Measurements from ENCODE around the gene CD9. TPM values are rescaled to one million over a fixed set of nuclear protein-coding genes. Genes with fewer than 3 reads are reported as not detected.

CD9 gene
- total and polyA plus RNA-seq, 5 experiments from 2014 or later, result 7.9 to 43.4 (median 23.4) TPM

DNA sequence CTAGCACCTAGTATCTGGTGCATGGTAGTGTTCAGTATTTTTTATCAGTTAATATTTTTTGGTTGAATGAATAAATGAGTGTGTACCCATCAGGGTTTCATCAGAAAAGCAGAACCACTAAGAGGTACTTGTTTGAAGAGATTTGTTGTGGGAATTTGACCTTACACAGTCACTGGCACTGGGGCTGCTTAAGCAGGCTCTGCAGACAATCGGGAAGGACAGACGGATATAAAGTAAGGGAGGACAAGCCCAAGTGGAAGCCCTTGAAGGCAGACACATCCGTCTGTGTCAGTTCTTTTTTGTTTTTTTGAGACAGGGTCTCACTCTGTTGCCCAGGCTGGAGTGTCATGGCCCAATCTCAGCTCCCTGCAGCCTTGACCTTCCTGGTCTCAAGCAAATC lies 38.7 kb downstream of the CD9 start:
- Mint-ChIP-seq H3K9me3 (no peaks in the 10 kb centered on the region), H3K27ac (no peak overlapping the region), H3K4me3 (no peak overlapping the region), H3K4me1 (peaks cover 0 to 3% (median 1%) of the 10 kb centered on the region in 4 donors), H3K36me3 (no peaks in the 10 kb centered on the region), H3K27me3 (peaks cover 0 to 4% (median 0%) of the 10 kb centered on the region in 5 donors)
- ATAC-seq, result no peak
- no peak for DNase-seq
- POLR2A ChIA-PET, result no interaction called here

DNA sequence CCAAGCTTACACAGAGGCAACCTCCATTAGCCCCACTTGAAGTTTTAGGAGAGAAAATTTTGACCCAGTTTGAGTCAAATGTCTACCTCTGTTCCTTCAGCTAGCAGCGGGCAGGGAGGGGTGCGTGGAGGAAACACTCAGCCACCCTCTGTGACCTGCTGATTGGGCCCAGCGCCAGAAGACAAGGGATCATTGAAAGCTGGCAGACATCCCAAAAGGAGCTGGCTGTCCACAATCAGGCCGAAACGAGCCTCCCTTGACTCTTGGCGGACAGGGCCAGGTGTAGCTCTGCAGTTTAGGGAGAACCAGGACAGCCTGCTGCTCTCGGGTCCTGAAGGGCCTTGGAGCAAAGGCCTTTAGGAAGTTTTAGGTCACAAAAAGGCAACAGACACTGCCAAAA lies 41.3 kb downstream of the CD9 start:
- H3K9me3 Mint-ChIP-seq, result peaks cover 0 to 7% (median 0%) of the 10 kb centered on the region in 9 donors
- H3K36me3 Mint-ChIP-seq, result no peaks in the 10 kb centered on the region
- POLR2A ChIA-PET, result interaction anchor here (1.7 kb wide), 1 partner anchor 11 kb away, joined by 4 read pairs; no protein-coding TSS in a partner anchor
- no peak for ATAC-seq
- H3K4me3 Mint-ChIP-seq, result no peak overlapping the region
- peaks cover 0 to 2% (median 0%) of the 10 kb centered on the region in 5 donors for H3K27me3 Mint-ChIP-seq
- peak overlapping the region in 1 of 10 donors; percentile 56 for H3K27ac Mint-ChIP-seq
- no peaks in the 10 kb centered on the region for H3K4me1 Mint-ChIP-seq
- peak in 1 of 10 donors; percentile 28 for DNase-seq

DNA sequence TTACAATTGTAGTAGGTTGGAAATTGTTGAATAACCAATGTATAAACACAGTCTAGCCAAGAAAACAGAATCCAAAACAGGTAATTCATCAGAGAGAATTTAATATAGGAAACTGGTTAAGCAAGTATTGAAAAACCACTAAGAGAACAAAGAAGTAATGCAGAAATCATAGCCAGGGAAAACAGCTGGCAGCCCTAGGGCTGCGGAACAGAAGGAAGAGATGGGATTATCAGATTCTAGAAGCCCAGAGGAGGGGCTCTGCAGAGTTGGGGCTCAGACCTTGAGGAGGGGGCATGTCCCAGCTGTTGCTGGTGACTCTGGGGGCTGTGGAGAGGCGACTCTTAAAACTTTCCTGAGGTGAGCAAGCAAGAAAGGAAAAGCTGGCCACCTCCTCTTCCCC lies 49.4 kb downstream of the CD9 start:
- ATAC-seq (no peak), DNase-seq (no peak)
- no peak overlapping the region for H3K27ac Mint-ChIP-seq
- no peaks in the 10 kb centered on the region for H3K4me1 Mint-ChIP-seq
- peaks cover 0 to 7% (median 0%) of the 10 kb centered on the region in 9 donors for H3K9me3 Mint-ChIP-seq
- H3K27me3 Mint-ChIP-seq, result peaks cover 0 to 5% (median 2%) of the 10 kb centered on the region in 5 donors
- no peaks in the 10 kb centered on the region for H3K36me3 Mint-ChIP-seq
- H3K4me3 Mint-ChIP-seq, result no peak overlapping the region
- POLR2A ChIA-PET, result interaction anchor here (0.5 kb wide), 1 partner anchor 193 kb away, joined by 3 read pairs; no protein-coding TSS in a partner anchor

DNA sequence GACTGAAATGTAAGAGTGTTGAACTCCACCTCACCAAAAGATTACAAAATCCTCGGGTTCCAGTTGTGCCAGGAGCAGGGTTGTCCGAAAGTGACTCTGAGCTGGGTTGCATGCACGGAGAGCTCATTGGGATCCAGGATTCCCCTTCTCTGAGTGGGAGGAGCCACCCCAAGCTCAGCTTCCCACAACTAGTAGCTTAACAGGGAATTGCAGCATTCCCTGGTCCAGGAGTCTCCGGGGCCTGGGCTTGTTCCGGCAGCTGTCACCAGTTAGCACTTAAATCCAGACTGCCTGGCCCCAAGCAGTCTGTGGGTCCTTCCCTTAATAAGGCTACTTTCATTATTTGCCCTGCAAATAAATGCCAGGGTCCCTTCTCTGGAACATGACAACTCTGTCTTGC lies 50.1 kb downstream of the CD9 start:
- H3K4me1 Mint-ChIP-seq, result no peaks in the 10 kb centered on the region
- H3K27ac Mint-ChIP-seq, result no peak overlapping the region
- H3K4me3 Mint-ChIP-seq, result no peak overlapping the region
- peaks cover 0 to 5% (median 2%) of the 10 kb centered on the region in 5 donors for H3K27me3 Mint-ChIP-seq
- ATAC-seq, result no peak
- H3K36me3 Mint-ChIP-seq, result no peaks in the 10 kb centered on the region
- peaks cover 0 to 2% (median 0%) of the 10 kb centered on the region in 9 donors for H3K9me3 Mint-ChIP-seq
- no peak for DNase-seq
- POLR2A ChIA-PET, result no interaction called here

DNA sequence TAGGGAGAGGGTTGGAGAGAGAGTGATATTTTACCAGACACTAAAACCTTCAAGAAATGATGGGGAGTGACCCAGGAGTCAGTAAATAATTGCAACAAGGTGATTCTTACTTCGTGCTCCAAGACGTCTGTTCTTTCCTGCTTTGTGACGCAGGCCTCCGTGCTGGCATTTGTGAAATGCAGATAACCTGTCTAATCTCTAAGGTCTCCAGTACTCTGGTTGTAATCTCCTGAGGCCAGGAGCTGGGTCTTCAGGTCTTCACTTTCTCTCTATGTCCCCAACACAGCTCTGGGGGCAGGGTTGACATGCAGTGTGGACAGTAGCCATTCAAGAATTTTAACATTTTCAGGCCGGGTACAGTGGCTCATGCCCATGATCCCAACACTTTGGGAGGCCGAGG lies 53.1 kb downstream of the CD9 start:
- Mint-ChIP-seq H3K4me3 (no peak overlapping the region), H3K36me3 (no peaks in the 10 kb centered on the region), H3K27ac (no peak overlapping the region), H3K4me1 (no peaks in the 10 kb centered on the region), H3K27me3 (peaks cover 0 to 5% (median 2%) of the 10 kb centered on the region in 5 donors), H3K9me3 (peaks cover 0 to 2% (median 0%) of the 10 kb centered on the region in 9 donors)
- DNase-seq (no peak), ATAC-seq (no peak)
- POLR2A ChIA-PET, result interaction anchor here (0.5 kb wide), 1 partner anchor 15 kb away, joined by 9 read pairs; no protein-coding TSS in a partner anchor

DNA sequence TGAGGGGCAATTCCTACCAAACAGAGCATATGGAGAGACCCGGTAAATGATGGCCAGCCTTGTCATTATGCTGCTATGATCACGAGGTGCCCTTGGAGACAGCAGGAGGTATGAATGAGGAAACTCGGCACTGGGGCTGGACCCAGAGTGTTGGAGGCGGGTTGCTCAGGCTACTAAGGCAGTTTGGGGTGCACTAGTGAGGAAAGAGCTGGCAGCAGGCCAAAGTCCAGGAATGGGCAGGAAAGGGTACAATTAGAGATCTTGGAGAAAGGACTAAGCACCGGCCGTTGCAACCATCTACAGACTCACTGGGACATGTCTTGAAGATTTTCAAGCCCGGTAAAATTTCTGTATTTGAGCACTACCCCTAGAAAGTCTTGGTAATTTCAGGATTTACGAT lies 54.3 kb downstream of the CD9 start:
- ATAC-seq (no peak), DNase-seq (no peak)
- H3K4me1 Mint-ChIP-seq, result no peaks in the 10 kb centered on the region
- POLR2A ChIA-PET, result no interaction called here
- no peaks in the 10 kb centered on the region for H3K36me3 Mint-ChIP-seq
- peaks cover 0 to 2% (median 0%) of the 10 kb centered on the region in 9 donors for H3K9me3 Mint-ChIP-seq
- peaks cover 0 to 5% (median 1%) of the 10 kb centered on the region in 5 donors for H3K27me3 Mint-ChIP-seq
- no peak overlapping the region for H3K4me3 Mint-ChIP-seq
- no peak overlapping the region for H3K27ac Mint-ChIP-seq

DNA sequence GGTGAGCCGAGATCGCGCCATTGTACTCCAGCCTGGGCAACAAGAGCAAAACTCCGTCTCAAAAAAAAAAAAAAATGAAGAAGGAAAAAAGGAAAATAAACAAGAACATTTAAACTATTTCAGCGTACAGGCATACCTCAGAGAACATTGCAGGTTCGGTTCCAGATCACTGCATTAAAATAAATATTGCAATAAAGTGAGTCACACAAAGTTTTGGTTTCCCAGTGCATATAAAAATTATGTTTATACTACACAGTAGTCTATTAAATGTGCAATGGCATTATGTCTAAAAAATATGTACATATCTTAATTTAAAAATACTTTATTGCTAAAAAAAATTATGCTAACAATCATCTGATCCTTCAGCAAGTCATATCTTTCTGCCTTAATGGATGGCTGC lies 56.8 kb downstream of the CD9 start:
- ATAC-seq (no peak), DNase-seq (no peak)
- H3K4me3 Mint-ChIP-seq, result no peak overlapping the region
- peaks cover 0 to 7% (median 2%) of the 10 kb centered on the region in 5 donors for H3K27me3 Mint-ChIP-seq
- no peaks in the 10 kb centered on the region for H3K36me3 Mint-ChIP-seq
- POLR2A ChIA-PET, result no interaction called here
- H3K27ac Mint-ChIP-seq, result no peak overlapping the region
- peaks cover 0 to 3% (median 0%) of the 10 kb centered on the region in 4 donors for H3K4me1 Mint-ChIP-seq
- H3K9me3 Mint-ChIP-seq, result peaks cover 0 to 2% (median 0%) of the 10 kb centered on the region in 9 donors

DNA sequence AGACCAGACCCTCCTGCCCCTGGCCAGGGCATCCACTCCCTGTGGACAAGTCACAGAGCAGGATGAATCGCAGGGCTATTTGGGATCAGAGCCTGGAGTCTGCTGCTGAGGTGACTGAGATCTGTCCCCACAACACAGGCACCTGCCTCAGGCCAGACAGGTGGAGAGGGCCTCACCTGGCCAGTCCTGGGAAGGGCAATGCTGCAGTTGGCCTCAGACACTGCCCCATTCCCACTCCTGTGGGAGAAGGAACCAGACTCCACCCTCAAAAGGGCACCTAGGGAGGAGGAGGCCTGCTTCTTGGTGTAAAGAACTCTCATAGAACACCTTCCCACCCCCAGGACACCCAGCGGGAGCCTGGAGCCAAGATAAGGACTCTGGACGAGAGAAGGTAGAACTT lies 62.0 kb downstream of the CD9 start:
- Mint-ChIP-seq H3K27ac (no peak overlapping the region), H3K4me3 (no peak overlapping the region), H3K4me1 (peaks cover 0 to 8% (median 2%) of the 10 kb centered on the region in 4 donors), H3K27me3 (peaks cover 0 to 7% (median 5%) of the 10 kb centered on the region in 5 donors), H3K9me3 (peaks cover 0 to 2% (median 0%) of the 10 kb centered on the region in 9 donors), H3K36me3 (no peaks in the 10 kb centered on the region)
- POLR2A ChIA-PET, result no interaction called here
- DNase-seq (no peak), ATAC-seq (no peak)

DNA sequence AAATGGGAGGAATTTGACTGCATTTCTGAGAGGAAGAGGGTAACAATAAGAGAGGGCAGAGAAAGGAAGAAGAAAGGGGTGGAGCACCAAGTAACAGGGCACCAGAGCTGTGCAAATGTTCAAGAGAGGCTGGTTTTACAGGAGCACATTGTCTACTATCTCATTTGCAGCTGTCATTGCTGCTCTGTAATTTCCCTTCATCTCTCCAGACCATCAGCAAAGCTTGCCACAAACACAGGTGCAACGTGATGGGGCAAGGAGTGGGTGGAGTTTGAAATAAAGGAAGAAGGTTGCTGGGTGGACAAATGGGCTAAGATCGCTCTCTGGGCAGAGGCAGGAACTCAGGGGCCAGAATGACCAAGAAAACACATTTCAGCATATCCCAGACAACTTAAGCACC lies 62.4 kb downstream of the CD9 start:
- Mint-ChIP-seq H3K4me1 (peaks cover 0 to 8% (median 2%) of the 10 kb centered on the region in 4 donors), H3K27me3 (peaks cover 0 to 7% (median 5%) of the 10 kb centered on the region in 5 donors), H3K4me3 (no peak overlapping the region), H3K9me3 (peaks cover 0 to 2% (median 0%) of the 10 kb centered on the region in 9 donors), H3K27ac (no peak overlapping the region), H3K36me3 (no peaks in the 10 kb centered on the region)
- no peak for DNase-seq
- no peak for ATAC-seq
- POLR2A ChIA-PET, result no interaction called here

DNA sequence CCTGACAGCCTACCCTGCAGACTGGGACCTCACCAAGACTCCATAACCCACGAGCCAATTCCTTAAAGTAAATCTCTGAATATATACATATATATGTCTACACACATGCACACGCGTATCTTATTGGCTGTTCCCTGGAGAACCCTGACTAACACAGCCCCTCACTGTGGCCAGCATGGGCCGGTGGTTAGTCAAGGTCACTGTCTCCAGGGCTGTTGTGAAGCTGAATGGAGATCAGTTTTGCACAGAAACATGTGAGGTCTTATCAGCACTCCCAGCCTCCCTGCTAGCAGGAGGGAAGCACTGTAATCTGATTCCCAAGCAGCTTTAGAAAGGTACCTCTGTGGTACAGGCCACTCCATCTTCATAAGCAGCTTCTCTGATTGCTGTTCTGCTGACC lies 63.7 kb downstream of the CD9 start:
- peaks cover 0 to 8% (median 2%) of the 10 kb centered on the region in 4 donors for H3K4me1 Mint-ChIP-seq
- H3K4me3 Mint-ChIP-seq, result no peak overlapping the region
- POLR2A ChIA-PET, result no interaction called here
- H3K27me3 Mint-ChIP-seq, result peaks cover 0 to 7% (median 5%) of the 10 kb centered on the region in 5 donors
- no peaks in the 10 kb centered on the region for H3K36me3 Mint-ChIP-seq
- no peak for ATAC-seq
- no peaks in the 10 kb centered on the region for H3K9me3 Mint-ChIP-seq
- DNase-seq, result no peak
- H3K27ac Mint-ChIP-seq, result no peak overlapping the region

DNA sequence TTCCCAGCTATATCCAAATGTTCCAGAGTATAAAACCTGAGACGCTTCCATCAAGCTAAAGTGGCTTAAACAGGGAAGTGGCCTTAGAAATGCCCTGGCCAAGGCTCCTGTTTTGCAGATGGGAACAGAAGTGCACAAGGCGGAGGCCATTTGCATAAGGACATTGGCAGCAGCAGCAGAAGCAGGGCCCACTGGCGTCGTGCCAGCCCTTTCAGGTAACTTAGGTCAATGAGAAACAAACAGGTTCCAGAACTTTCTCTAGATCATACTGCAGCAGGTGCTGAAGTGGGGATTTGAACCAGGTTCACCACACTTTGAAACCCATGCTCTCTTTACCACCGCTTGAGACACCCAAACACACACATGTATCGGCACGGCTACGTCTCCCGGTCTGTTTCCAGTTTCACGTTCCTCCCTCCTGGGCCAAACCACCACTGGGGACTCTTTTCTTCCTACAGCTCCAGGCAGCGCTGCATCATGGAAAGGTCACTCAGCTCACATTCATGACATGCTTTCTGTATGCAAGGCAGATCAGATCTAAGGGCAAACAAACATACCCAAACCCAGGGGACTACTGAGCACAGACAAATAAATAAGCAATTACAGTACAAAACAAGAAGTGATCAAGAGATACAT lies 64.3 kb downstream of the CD9 start:
- Mint-ChIP-seq H3K4me1 (peaks cover 0 to 8% (median 2%) of the 10 kb centered on the region in 4 donors), H3K4me3 (no peak overlapping the region), H3K36me3 (no peaks in the 10 kb centered on the region), H3K27ac (peak overlapping the region in 2 of 10 donors; percentile 8 to 46), H3K27me3 (peaks cover 0 to 7% (median 5%) of the 10 kb centered on the region in 5 donors), H3K9me3 (no peaks in the 10 kb centered on the region)
- DNase-seq (no peak), ATAC-seq (no peak)
- POLR2A ChIA-PET, result no interaction called here

DNA sequence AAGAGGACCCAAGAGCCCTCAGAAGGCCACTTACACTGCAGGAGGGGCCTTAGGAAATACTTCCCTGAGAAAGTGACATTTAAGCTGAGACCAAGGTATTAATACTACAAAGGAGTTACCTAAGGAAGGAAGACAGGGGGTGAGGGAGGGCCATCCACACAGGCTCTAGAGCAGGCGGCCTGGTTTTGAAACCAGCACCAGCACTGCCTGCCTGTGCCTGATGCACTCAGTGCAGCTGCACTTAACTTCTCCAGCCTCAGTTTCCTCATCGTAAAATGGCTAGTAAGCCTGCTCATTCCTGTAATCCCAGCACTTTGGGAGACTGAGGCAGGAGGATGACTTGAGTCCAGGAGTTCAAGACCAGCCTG lies 64.8 kb downstream of the CD9 start:
- ATAC-seq, result no peak
- H3K27ac Mint-ChIP-seq, result peak overlapping the region in 1 of 10 donors; percentile 46
- H3K4me3 Mint-ChIP-seq, result no peak overlapping the region

DNA sequence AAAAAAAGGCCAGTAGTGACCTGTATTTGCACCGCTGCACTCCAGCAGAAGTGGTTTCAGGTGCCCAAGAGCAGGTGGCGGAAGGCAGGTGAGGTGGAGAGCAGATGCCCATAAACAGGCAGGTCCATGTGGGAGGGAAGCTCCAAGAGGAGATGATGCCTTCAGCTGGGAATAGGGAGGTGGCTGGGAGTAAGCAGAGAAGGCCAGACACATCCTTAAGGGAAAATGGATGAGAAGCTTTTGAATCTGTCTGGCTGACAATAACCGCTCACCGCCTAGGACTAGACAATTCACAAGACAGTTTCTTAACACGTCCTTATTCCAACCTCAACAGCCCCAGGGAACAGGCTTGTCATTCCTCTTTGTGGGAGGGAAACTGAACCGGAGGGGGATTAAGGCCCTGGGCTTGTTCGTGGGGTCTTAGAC lies 66.4 kb downstream of the CD9 start:
- H3K4me1 Mint-ChIP-seq, result peaks cover 0 to 5% (median 2%) of the 10 kb centered on the region in 4 donors
- POLR2A ChIA-PET, result interaction anchor here (0.7 kb wide), 1 partner anchor 13 kb away, joined by 6 read pairs; no protein-coding TSS in a partner anchor
- no peak for ATAC-seq
- H3K36me3 Mint-ChIP-seq, result no peaks in the 10 kb centered on the region
- DNase-seq, result no peak
- H3K9me3 Mint-ChIP-seq, result no peaks in the 10 kb centered on the region
- H3K27ac Mint-ChIP-seq, result peak overlapping the region in 3 of 10 donors; percentile 31 to 69 (median 49)
- H3K27me3 Mint-ChIP-seq, result peaks cover 0 to 7% (median 2%) of the 10 kb centered on the region in 5 donors
- H3K4me3 Mint-ChIP-seq, result no peak overlapping the region

More for the DNA sequence above, 64.8 kb downstream of the CD9 start:
- no peaks in the 10 kb centered on the region for H3K9me3 Mint-ChIP-seq
- no peaks in the 10 kb centered on the region for H3K36me3 Mint-ChIP-seq
- no peak for DNase-seq
- H3K4me1 Mint-ChIP-seq, result peaks cover 0 to 8% (median 2%) of the 10 kb centered on the region in 4 donors
- peaks cover 0 to 7% (median 5%) of the 10 kb centered on the region in 5 donors for H3K27me3 Mint-ChIP-seq
- POLR2A ChIA-PET, result no interaction called here

All from naive thymus-derived CD8-positive, alpha-beta T cell (primary cell).